ENCODE results near the gene CDH4. TPM values are rescaled to one million over a fixed set of nuclear protein-coding genes. Genes with fewer than 3 reads are reported as not detected.

Gene CDH4
- polyA plus RNA-seq, 3 donors = 6.9 to 8.7 (median 7.9) TPM

DNA sequence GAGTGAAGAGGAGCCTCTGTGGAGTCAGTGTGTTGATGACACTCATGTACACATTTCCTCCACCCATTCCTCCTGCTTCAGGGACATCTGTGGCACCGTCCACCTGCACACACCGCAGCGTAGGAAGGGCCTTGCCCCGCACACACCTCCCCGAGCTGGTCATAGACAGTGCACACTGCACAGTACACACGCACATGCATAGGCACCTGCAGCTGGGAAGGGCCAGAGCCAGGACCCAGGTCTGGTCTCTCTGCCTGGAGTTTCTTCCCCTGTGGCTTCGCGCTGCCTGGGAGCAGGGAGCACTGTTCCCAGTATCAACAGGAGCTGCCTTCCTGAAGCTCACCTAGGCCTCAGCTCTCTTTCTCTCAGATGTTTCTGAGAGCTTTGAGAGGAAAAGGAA is 473.1 kb downstream of the CDH4 start:
- no peak for DNase-seq (ENCODE audit: extremely low read depth in 1 of 11, low read depth in 9 of 11, low spot score in 4 of 11)

DNA sequence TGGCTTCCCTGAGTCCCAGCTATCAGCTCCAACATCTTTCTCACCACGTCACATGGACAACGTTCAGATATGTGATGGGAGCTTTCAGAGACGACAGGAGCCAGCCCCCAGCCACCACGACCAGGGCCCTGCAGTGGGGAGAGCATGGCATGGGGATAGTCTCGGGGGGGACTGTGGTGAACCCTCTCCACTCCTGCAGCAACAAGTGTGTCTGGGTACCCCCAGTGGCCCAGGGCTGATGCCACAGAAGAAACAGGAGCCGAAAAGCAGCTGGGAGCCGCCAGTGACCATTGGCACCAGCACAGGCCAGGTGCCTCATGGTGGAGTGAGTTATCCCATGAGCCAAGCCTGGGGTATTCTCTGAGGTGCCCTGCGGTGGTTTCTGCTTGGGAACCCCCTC is 473.9 kb downstream of the CDH4 start:
- no peak for DNase-seq (ENCODE audit: extremely low read depth in 1 of 11, low read depth in 9 of 11, low spot score in 4 of 11)

DNA sequence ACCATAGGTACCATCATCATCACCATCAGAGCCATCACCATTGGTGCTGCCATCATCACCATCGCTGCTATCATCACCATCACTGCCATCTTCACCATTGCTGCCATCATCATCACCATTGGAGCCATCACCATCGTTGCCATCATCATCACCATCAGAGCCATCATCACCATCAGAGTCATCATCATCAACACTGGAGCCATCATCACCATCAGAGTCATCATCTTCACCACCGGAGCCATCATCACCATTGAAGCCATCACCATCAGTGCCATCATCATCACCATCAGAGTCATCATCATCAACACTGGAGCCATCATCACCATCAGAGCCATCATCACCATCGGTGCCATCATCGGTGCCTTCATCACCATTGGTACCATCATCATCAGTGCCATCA is 474.9 kb downstream of the CDH4 start:
- DNase-seq (ENCODE audit: extremely low read depth in 1 of 11, low read depth in 9 of 11, low spot score in 4 of 11) = no peak

DNA sequence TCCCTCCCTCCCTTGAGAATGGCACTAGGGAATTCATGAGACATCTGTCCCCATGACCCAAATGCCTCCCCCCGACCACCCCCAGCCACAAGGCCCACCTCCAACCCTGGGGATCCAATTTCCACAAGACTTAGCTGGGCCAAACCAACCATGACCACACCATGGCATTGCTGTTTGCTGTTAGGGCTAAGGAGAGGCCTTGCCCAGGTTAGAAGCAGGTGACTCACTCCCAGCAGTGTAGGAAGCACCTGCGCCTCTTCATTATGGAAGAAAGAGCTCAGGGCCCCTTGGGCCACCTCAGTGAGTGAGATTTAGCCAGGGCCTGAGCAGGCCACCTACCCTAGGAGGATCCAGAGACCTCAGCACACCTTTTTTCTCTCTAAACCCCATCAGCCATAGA is 475.7 kb downstream of the CDH4 start:
- no peak for DNase-seq (ENCODE audit: extremely low read depth in 1 of 11, low read depth in 9 of 11, low spot score in 4 of 11)

DNA sequence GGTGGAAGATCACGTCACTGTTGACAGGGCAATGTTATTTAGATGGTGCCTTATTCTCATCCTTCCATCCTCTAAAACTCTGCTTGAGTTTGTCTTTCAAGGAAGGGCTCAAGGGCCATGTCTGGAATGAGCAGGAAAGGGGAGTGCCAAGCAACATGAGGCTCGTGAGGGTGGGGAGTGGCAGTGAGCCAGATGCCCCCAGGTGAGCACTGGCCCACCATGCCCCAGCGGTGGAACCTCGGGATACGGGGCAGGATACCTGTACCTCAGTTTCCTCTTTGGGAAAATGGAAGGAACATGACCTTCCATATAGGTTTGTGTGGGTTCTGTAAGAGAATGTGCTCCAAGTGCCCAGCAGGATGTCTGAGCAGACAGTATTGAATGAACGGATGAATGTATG is 476.3 kb downstream of the CDH4 start:
- DNase-seq (ENCODE audit: extremely low read depth in 1 of 11, low read depth in 9 of 11, low spot score in 4 of 11) = no peak

DNA sequence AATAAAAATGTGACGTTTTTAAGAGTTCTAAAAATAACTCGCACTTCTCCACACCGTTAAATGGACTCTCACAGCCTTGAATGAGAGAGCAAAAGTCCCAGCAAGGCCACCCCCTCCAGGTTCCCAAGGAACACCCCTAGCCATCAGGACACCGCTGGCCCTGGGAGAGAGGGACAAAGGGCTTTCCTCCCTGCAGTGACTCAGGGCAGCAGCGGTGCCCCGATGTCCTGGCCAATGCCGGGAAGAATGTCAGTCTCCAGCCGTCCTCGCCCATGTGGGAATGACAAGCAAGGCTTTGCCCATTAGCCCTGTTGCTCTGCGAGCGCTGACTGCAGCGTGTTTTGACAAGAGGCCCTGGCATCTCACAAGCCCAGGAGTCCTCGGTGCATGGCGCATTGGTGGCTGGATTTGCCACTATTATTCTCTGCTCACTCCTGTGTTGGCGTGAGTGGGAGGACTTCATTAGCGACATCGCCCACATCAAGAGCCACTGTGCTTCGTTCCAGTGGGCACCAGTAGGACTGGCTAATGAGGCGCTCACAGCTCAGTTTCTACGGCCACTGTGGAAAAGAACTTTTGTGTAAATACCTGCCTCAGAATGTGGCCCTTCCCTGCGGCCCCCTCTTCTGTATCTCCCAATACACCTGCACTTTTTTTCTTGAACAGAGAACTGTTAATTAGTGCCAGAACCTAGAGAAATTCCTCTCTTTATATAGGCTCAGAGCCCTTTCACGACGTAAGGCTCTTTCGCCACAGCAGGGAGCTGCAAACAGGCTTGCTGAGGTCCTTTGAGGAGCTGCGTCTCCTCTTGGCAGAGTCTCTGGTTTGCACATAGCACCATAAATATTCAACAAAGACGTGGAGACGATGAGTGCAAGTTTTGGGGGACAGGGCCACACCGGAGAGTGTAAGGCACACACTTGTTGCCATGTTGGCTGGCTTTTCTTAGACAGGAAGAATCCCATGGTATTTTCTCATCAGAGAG is 477.0 kb downstream of the CDH4 start:
- no peak for DNase-seq (ENCODE audit: extremely low read depth in 1 of 11, low read depth in 9 of 11, low spot score in 4 of 11)

DNA sequence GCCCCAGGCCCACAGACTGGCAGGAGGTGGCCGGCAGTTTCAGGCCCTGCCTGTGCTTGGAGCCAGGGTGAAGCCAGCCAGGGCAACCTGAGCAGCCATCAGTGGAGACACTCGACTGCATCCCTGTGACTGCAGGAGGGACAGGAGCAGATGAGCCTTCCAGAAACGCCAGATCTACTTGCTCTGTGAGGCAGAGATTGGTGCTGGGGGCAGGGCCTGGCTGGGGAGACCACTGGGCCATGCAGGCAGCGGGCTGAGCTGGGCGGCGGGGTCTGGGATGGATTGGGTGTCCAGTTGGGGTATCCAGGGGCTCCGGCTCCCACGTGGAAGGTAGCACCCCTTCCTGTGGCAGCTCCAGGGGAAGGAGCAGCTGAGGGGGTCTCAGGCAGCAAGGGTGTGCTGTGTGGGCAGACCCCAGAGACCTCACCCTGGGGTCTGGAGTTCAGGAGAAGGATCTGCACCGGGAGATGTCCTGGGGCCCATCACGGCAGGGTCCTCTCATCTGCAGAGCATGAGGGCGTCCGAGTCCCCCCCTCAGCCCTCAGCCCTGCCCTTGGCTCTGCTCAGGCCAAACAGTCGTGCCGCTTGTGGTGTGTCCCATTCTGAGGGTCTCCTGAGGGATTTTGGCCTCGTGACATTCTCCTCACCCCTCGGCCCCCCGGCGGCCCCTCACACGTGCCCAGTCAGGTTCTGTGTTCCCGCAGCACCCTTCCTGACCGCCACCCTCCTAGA is 478.7 kb downstream of the CDH4 start:
- DNase-seq (ENCODE audit: extremely low read depth in 1 of 11, low read depth in 9 of 11, low spot score in 4 of 11) = no peak

DNA sequence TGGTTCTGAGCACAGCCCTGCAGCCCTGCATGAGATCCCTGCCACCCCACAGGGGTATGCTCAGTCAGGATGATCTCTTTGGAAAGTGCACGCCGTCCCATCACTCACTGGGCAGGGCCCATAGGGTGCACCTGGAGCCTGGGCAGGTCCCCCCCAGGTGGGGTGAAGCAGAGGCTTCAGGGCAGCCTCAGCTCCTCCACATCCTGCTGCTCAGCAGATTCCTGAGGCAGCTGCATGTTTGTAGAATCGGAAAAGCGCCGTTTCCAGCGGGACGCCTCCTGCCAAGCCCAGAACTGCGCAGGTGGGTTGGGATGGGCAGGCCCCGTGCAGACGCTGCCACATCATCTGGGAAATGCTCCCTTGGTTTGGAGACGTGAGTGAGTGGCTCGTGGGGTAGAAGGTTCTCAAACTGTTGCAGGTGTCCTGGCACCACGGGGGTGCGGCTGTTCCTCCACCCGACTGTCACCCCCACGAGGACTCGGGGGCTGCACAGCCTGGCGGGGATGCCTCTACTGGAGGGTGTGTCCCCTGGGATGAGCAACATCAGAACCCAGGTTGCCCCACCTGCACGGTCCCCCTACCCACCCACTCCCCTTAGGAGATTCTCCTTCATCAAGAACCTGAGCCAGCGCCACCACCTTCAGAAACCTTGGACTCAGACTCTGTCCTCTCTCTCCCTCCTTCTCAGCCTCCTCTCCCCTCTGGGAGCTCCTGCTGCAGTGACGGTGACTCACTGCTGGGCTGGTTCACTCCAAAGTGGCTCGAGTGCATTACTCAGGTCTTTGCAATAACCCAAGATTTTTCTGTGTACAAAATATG is 479.5 kb downstream of the CDH4 start:
- no peak for DNase-seq (ENCODE audit: extremely low read depth in 1 of 11, low read depth in 9 of 11, low spot score in 4 of 11)

DNA sequence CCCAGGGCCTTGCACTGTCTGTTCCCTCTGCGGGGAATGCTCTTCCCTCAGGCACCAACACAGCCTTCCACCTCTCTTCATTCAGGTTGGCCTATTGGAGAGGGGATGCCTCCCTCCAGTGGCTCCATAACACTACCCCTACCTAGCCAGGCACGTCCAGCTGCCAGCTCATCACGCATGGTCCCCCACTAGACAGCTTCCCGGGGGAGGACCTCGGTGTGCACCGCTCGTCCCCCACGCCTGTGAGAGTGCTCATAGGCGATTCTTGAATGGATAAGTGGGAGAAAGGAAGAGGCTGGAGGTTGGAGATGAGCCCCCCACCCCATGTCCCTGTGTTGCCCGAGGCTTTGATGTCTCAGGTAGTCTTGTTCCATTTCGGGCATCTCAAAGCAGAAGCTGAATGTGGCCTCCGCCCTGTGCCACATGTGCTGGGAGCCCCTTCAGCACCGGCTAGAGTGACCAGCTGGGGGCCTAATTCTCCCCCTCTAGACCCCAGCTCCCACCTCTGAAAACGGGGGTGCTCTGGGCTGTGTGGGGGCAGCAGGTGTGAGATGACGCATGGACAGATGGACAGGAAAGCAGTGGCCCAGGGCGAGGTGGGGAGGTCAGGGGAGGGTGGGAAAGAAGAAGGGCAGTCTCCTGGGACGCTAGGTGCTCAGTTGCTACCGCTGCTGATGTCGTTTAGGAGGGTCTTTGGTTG is 480.6 kb downstream of the CDH4 start:
- no peak for DNase-seq (ENCODE audit: extremely low read depth in 1 of 11, low read depth in 9 of 11, low spot score in 4 of 11)

DNA sequence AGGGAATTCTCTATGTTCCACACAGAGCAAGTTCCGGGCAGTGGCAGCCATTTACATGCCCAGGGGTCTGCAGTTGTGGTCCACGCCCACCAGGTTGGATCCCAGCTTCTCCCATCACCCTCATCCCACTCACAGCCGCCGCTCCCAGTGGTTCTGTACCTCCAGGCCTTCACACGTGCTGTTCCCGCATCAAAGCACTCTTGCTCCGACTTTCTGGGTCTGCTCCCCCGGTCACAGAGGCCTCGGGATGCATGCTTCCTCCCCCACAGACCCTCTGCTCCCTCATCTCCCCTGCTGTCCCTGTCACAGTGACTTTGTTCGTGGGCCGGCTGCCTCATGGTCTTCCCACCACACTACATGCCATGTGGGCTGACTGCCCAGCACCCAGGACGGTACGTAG is 481.2 kb downstream of the CDH4 start:
- DNase-seq (ENCODE audit: extremely low read depth in 1 of 11, low read depth in 9 of 11, low spot score in 4 of 11) = no peak

DNA sequence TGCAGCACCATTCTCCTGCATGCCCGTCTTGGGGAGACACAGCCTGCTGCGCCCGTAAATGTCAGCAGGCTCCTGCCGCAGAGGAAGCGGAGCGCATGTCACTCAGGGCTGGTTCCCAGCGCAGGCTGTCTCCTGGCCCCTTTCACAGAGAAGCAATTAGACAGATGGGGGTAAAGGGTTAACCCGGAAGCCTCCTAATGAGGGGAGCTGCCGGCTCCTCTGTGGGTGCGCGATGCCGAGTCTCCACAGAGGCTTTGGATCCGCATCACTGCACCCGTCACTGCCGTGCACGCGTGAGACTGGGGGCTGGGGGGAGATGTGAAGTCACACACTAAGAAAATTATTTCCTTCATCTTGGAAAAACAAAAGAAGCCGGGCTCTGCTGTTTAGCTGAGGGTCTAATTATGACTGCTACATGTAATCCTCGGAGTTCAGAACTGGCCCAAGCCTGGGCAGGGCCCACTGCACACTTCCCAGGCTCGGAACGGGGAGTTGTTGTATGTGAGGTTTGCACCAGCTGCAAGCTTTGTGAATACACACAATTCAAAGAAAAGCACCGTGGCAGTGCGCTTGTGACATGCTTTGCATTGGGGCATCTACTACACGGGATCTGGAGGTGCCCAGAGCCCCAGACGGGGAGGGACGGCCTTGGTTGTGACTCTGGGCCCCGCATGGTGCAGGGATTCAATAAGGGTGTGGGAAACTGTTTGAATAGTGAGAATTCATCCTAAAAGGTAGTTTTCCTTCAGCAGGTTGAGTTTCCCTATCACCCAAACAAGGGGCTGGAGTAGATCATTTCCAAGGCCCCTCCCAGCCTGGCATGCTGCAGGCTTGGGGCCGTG is 482.1 kb downstream of the CDH4 start:
- no peak for DNase-seq (ENCODE audit: extremely low read depth in 1 of 11, low read depth in 9 of 11, low spot score in 4 of 11)

DNA sequence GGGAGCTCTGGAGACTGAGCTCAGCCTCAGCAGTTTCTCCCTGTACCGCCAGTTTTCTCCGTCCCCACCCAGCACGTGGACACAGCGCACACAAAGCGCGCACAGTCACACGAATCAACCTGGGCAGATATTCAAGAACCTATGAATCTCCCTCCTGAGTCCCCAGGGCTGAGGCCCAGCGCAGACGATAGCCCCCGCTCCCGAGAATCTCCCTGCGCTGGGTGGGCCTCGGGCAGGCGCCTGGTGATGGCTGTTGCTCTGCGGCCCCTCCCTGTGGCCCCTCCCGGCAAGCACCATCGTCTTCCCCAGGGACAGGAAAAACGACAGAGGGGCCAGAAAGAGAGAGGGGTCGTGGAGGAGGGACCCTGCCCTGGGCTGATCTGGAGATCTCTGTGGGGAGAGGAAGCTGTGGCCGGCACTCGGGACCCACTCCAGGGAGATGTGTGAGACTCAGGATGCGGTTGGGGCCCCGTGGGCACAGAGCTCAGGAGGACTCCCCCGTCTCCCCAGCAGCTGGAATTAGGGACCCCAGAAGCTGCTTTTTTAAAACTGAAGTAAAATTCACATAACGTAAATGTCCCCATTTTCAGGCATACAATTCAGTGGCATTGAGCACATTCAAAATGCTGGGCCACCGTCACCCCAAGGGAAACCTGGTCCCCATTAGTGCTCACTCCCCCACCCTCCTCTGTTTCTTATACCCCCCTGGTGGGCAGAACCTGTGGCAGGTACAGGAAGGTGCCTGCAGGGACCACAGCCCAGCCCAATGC is 482.9 kb downstream of the CDH4 start:
- DNase-seq (ENCODE audit: extremely low read depth in 1 of 11, low read depth in 9 of 11, low spot score in 4 of 11) = no peak

DNA sequence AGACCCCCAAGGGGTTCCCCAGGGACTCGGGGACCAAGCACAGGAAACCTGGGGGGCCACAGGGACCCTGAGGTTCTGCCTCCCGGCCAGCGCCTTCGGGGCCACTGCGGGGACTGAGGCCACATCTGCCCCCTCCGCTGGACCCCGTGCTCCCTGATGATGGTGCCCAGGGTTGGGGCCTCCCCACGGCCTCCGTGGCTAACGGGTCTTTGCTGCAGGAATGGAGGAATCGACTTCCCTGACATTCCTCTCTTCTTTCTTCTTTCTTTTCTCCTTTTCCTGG is 483.4 kb downstream of the CDH4 start:
- no peak for DNase-seq (ENCODE audit: extremely low read depth in 1 of 11, low read depth in 9 of 11, low spot score in 4 of 11)

DNA sequence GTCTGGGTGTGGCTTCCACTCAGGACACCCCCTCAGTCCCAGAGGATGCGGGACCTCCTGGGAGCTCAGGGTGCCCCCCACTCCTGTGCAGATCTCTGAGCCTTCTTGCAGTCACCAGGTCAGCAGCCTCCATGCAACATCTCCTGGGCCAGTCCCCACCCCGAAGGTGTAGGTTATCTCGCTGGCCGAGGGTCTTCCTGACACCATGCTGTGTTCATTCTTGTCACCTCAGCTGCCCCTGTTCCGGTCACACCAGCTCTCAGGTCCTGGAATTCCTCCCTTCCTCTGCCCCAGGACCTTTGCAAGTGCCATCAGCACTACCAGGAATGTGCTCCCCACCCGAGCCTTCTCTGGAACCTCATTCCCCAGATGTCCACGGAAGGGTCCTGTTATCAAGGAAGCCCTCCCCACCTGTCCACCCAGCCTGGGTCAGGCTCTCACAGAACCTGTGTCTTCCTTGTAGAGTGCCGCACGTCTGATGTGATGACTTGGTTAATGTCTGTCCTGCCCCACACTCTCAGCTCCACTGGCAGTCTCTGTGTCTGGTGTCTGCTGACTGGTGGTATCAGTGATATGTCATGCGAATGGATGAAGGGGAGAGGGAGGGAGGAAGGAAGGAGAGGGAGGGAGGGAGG is 484.1 kb downstream of the CDH4 start:
- DNase-seq (ENCODE audit: extremely low read depth in 1 of 11, low read depth in 9 of 11, low spot score in 4 of 11) = no peak

DNA sequence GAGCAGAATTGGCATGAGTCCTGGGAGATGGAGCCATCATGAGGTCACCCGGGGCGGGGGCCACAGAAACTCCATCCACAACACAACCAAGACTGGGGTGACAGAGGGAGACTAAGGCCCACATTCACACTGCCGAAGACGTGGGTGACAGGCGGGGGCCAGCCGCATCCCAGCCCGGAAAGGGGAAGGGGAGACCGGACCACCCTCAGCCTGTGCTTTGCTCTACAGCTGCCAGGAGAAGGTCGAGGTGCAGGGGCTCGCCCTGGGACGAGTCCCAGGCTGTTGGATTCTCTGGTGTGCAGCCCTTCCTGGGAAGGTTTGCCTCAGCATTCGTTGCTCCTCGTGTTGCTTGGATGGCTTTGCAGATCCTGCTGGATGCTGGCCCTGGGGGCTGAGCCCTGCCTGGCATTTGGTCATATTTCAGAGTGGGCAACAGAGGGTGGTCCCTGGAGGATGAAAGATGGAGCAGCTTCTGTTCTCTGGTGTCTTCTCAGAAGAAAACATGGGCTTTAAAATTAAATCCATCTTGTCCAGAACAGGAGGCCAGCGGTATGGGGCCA is 484.8 kb downstream of the CDH4 start:
- DNase-seq (ENCODE audit: extremely low read depth in 1 of 11, low read depth in 9 of 11, low spot score in 4 of 11) = no peak

DNA sequence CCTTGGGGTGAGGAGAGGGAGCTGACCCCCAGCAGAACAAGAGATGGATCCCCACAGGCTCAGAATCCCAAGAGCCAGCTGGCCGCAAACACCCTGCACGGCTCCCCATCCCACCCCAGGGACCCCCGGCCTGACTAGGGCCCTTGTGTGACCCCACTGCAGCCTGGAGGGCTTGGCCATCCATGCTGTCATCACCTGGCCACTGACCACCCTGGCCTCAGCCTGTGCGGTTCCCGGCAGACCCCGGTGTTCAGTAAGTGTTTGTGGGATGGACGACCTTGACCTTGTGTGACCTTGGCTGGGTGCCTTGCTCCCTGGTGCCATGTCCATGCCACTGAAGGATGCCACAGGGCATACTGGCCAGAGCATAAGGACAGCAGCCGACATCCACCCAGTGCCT is 485.3 kb downstream of the CDH4 start:
- DNase-seq (ENCODE audit: extremely low read depth in 1 of 11, low read depth in 9 of 11, low spot score in 4 of 11) = no peak

All from renal cortex interstitium (tissue), 11 donors.